Activated naive CD8-positive, alpha-beta T cell treated with anti-CD3 and anti-CD28 coated beads, Interleukin-2, amount 50 U/mL, for 24 hours (primary cell): ENCODE data around the gene RTCB.
"Not testable (repeated sequence)": the region's sequence is repeated elsewhere in the genome, so short reads cannot be mapped to it uniquely, and the experiment has no call there.

Source experiments
- ATAC-seq: fragments of 150-1000 bp; cut with Tn5 transposase; one replicate; pipeline ENCODE4 v1.10.0; 2021
- DNase-seq: peaks from one replicate; pipeline ENCODE4 v3.0.0; 2021
- H3K27ac Mint-ChIP-seq: one replicate; pipeline ENCODE4 v1.8.0; 2021; ENCODE audit warnings: mild to moderate bottlenecking, mixed read lengths
- H3K27me3 Mint-ChIP-seq: one replicate; pipeline ENCODE4 v1.8.0; 2021; ENCODE audit warnings: mixed read lengths
- H3K36me3 Mint-ChIP-seq: one replicate; pipeline ENCODE4 v1.8.0; 2021; ENCODE audit warnings: low read depth, mixed read lengths
- H3K4me1 Mint-ChIP-seq: one replicate; pipeline ENCODE4 v1.8.0; 2021; ENCODE audit warnings: mixed read lengths
- H3K4me3 Mint-ChIP-seq: one replicate; pipeline ENCODE4 v1.8.0; 2021; ENCODE audit warnings: mild to moderate bottlenecking, moderate library complexity, mixed read lengths
- H3K9me3 Mint-ChIP-seq: one replicate; pipeline ENCODE4 v1.8.0; 2021; ENCODE audit warnings: mixed read lengths

The RTCB gene

GRCh38 chr22:32364210-32364609, 47.8 kb downstream of the RTCB start:
- H3K36me3 Mint-ChIP-seq = no peaks in the 10 kb centered on the region
- ATAC-seq = no peak
- H3K27me3 Mint-ChIP-seq = no peaks in the 10 kb centered on the region
- H3K4me3 Mint-ChIP-seq = no peak overlapping the region
- no peak for DNase-seq
- H3K4me1 Mint-ChIP-seq = no peaks in the 10 kb centered on the region
- no peak overlapping the region for H3K27ac Mint-ChIP-seq
- H3K9me3 Mint-ChIP-seq = no peaks in the 10 kb centered on the region

- Mint-ChIP-seq H3K36me3 (no peaks in the 10 kb centered on the region), H3K27ac (no peak overlapping the region), H3K9me3 (no peaks in the 10 kb centered on the region), H3K27me3 (no peaks in the 10 kb centered on the region), H3K4me3 (no peak overlapping the region), H3K4me1 (no peaks in the 10 kb centered on the region)
- DNase-seq = no peak
- no peak for ATAC-seq
Observed at GRCh38 chr22:32361257-32361656, 50.8 kb downstream of the RTCB start.

GRCh38 chr22:32360096-32360495, 52.0 kb downstream of the RTCB start:
- H3K27me3 Mint-ChIP-seq, ATAC-seq, H3K36me3 Mint-ChIP-seq, DNase-seq, H3K4me1 Mint-ChIP-seq, H3K9me3 Mint-ChIP-seq, H3K27ac Mint-ChIP-seq, H3K4me3 Mint-ChIP-seq: not testable (repeated sequence)

- H3K4me3 Mint-ChIP-seq, H3K27ac Mint-ChIP-seq, H3K27me3 Mint-ChIP-seq, H3K9me3 Mint-ChIP-seq, H3K4me1 Mint-ChIP-seq, DNase-seq, ATAC-seq, H3K36me3 Mint-ChIP-seq: not testable (repeated sequence)
Observed at GRCh38 chr22:32357567-32357966, 54.5 kb downstream of the RTCB start, which contains the start of gene RFPL3. Gene RFPL3 (plus strand): TSS chr22:32357867. CDS start chr22:32358072, 205 bp downstream.

GRCh38 chr22:32355760-32356159, 56.3 kb downstream of the RTCB start:
- ATAC-seq (no peak), DNase-seq (no peak)
- Mint-ChIP-seq H3K27me3 (no peaks in the 10 kb centered on the region), H3K4me3 (no peak overlapping the region), H3K27ac (no peak overlapping the region), H3K36me3 (no peaks in the 10 kb centered on the region), H3K9me3 (no peaks in the 10 kb centered on the region), H3K4me1 (no peaks in the 10 kb centered on the region)

GRCh38 chr22:32354360-32355351, 57.4 kb downstream of the RTCB start:
- Mint-ChIP-seq H3K4me3 (no peak overlapping the region), H3K27ac (no peak overlapping the region), H3K27me3 (no peaks in the 10 kb centered on the region), H3K9me3 (no peaks in the 10 kb centered on the region), H3K36me3 (no peaks in the 10 kb centered on the region), H3K4me1 (no peaks in the 10 kb centered on the region)
- no peak for DNase-seq
- no peak for ATAC-seq

- DNase-seq = no peak
- no peaks in the 10 kb centered on the region for H3K27me3 Mint-ChIP-seq
- H3K36me3 Mint-ChIP-seq = no peaks in the 10 kb centered on the region
- H3K9me3 Mint-ChIP-seq = no peaks in the 10 kb centered on the region
- H3K4me1 Mint-ChIP-seq = no peaks in the 10 kb centered on the region
- no peak overlapping the region for H3K27ac Mint-ChIP-seq
- no peak overlapping the region for H3K4me3 Mint-ChIP-seq
- no peak for ATAC-seq
Observed at GRCh38 chr22:32353840-32354239, 58.2 kb downstream of the RTCB start.

GRCh38 chr22:32353292-32353691, 58.8 kb downstream of the RTCB start:
- no peak for DNase-seq

GRCh38 chr22:32352681-32353080, 59.4 kb downstream of the RTCB start:
- H3K27me3 Mint-ChIP-seq = no peaks in the 10 kb centered on the region
- no peak for ATAC-seq
- H3K9me3 Mint-ChIP-seq = no peaks in the 10 kb centered on the region
- no peak for DNase-seq
- no peaks in the 10 kb centered on the region for H3K36me3 Mint-ChIP-seq
- H3K4me3 Mint-ChIP-seq = no peak overlapping the region
- no peak overlapping the region for H3K27ac Mint-ChIP-seq
- H3K4me1 Mint-ChIP-seq = no peaks in the 10 kb centered on the region

More at GRCh38 chr22:32353292-32353691, 58.8 kb downstream of the RTCB start:
- no peaks in the 10 kb centered on the region for H3K27me3 Mint-ChIP-seq
- ATAC-seq = no peak
- no peaks in the 10 kb centered on the region for H3K36me3 Mint-ChIP-seq
- no peak overlapping the region for H3K4me3 Mint-ChIP-seq
- H3K9me3 Mint-ChIP-seq = no peaks in the 10 kb centered on the region
- H3K27ac Mint-ChIP-seq = no peak overlapping the region
- H3K4me1 Mint-ChIP-seq = no peaks in the 10 kb centered on the region

- not testable (repeated sequence) for ATAC-seq, H3K4me3 Mint-ChIP-seq, H3K27ac Mint-ChIP-seq, H3K27me3 Mint-ChIP-seq, H3K36me3 Mint-ChIP-seq, DNase-seq, H3K4me1 Mint-ChIP-seq, H3K9me3 Mint-ChIP-seq
Observed at GRCh38 chr22:32351875-32352274, 60.2 kb downstream of the RTCB start.

- peaks cover 10% of the 10 kb centered on the region for H3K4me1 Mint-ChIP-seq
- H3K4me3 Mint-ChIP-seq = no peak overlapping the region
- H3K27me3 Mint-ChIP-seq = peaks cover 19% of the 10 kb centered on the region
- DNase-seq (no peak), ATAC-seq (no peak)
- H3K36me3 Mint-ChIP-seq = no peaks in the 10 kb centered on the region
- no peaks in the 10 kb centered on the region for H3K9me3 Mint-ChIP-seq
- no peak overlapping the region for H3K27ac Mint-ChIP-seq
Observed at GRCh38 chr22:32348031-32348611, 63.9 kb downstream of the RTCB start.

- peaks cover 38% of the 10 kb centered on the region for H3K27me3 Mint-ChIP-seq
- no peak overlapping the region for H3K4me3 Mint-ChIP-seq
- ATAC-seq = peak; percentile 80
- DNase-seq = no peak
- peak overlapping the region; percentile 56 for H3K27ac Mint-ChIP-seq
- no peaks in the 10 kb centered on the region for H3K36me3 Mint-ChIP-seq
- H3K9me3 Mint-ChIP-seq = no peaks in the 10 kb centered on the region
- peaks cover 16% of the 10 kb centered on the region for H3K4me1 Mint-ChIP-seq
Observed at GRCh38 chr22:32343941-32344340, 68.1 kb downstream of the RTCB start.

- Mint-ChIP-seq H3K4me1 (peaks cover 16% of the 10 kb centered on the region), H3K27ac (peak overlapping the region; percentile 10), H3K36me3 (no peaks in the 10 kb centered on the region), H3K4me3 (no peak overlapping the region), H3K9me3 (no peaks in the 10 kb centered on the region), H3K27me3 (peaks cover 38% of the 10 kb centered on the region)
- no peak for DNase-seq
- peak; percentile 60 for ATAC-seq
Observed at GRCh38 chr22:32342977-32343376, 69.1 kb downstream of the RTCB start.

GRCh38 chr22:32341122-32341740, 70.8 kb downstream of the RTCB start:
- Mint-ChIP-seq H3K27ac (no peak overlapping the region), H3K9me3 (no peaks in the 10 kb centered on the region), H3K27me3 (peaks cover 37% of the 10 kb centered on the region), H3K36me3 (no peaks in the 10 kb centered on the region), H3K4me3 (no peak overlapping the region), H3K4me1 (peaks cover 16% of the 10 kb centered on the region)
- no peak for DNase-seq
- no peak for ATAC-seq

- peaks cover 16% of the 10 kb centered on the region for H3K4me1 Mint-ChIP-seq
- no peak overlapping the region for H3K4me3 Mint-ChIP-seq
- H3K36me3 Mint-ChIP-seq = no peaks in the 10 kb centered on the region
- no peak overlapping the region for H3K27ac Mint-ChIP-seq
- ATAC-seq = no peak
- H3K9me3 Mint-ChIP-seq = no peaks in the 10 kb centered on the region
- H3K27me3 Mint-ChIP-seq = peaks cover 31% of the 10 kb centered on the region
- no peak for DNase-seq
Observed at GRCh38 chr22:32340411-32340810, 71.6 kb downstream of the RTCB start.
